GM21529 (cell line): ENCODE results near the gene SPATA20.

Experiments used
- ATAC-seq: cut with Tn5 transposase; IDR thresholded peaks from one replicate; pipeline ENCODE4 v1.9.1; 2021; ENCODE audit not compliant: unreplicated experiment

Gene SPATA20

GRCh38 chr17:50573866-50574611, 27.1 kb downstream of the SPATA20 start:
- no peak for ATAC-seq

GRCh38 chr17:50575581-50576210, 28.7 kb downstream of the SPATA20 start:
- no peak for ATAC-seq

- ATAC-seq, result no peak
These were observed 29.9 kb downstream of the SPATA20 start for GRCh38 chr17:50576864-50577263.

GRCh38 chr17:50577451-50577954, 30.5 kb downstream of the SPATA20 start:
- no peak for ATAC-seq

GRCh38 chr17:50578173-50578572, 31.2 kb downstream of the SPATA20 start:
- ATAC-seq, result no peak

- ATAC-seq, result no peak
These were observed 32.4 kb downstream of the SPATA20 start for GRCh38 chr17:50579399-50579798.

GRCh38 chr17:50580646-50581045, 33.7 kb downstream of the SPATA20 start:
- ATAC-seq, result no peak

- no peak for ATAC-seq
These were observed 34.3 kb downstream of the SPATA20 start for GRCh38 chr17:50581316-50581715.

GRCh38 chr17:50582741-50583140, 35.8 kb downstream of the SPATA20 start:
- no peak for ATAC-seq

GRCh38 chr17:50583641-50584040, 36.7 kb downstream of the SPATA20 start:
- no peak for ATAC-seq

- ATAC-seq, result no peak
These were observed 37.1 kb downstream of the SPATA20 start for GRCh38 chr17:50584116-50584515.

- ATAC-seq, result no peak
These were observed 37.8 kb downstream of the SPATA20 start for GRCh38 chr17:50584749-50585148.

GRCh38 chr17:50585346-50585745, 38.4 kb downstream of the SPATA20 start:
- no peak for ATAC-seq

- no peak for ATAC-seq
These were observed 38.9 kb downstream of the SPATA20 start for GRCh38 chr17:50585891-50586290.

GRCh38 chr17:50586421-50587247, 39.7 kb downstream of the SPATA20 start:
- no peak for ATAC-seq

GRCh38 chr17:50587571-50587970, 40.6 kb downstream of the SPATA20 start:
- no peak for ATAC-seq

GRCh38 chr17:50588391-50589049, 41.5 kb downstream of the SPATA20 start:
- no peak for ATAC-seq

- no peak for ATAC-seq
These were observed 42.2 kb downstream of the SPATA20 start for GRCh38 chr17:50589095-50589705.

- ATAC-seq, result no peak
These were observed 44.2 kb downstream of the SPATA20 start for GRCh38 chr17:50590946-50591737.

GRCh38 chr17:50593321-50593720, 46.3 kb downstream of the SPATA20 start:
- no peak for ATAC-seq
